ENCODE results near the gene STPG2.
"Not testable (repeated sequence)": the region's sequence is repeated elsewhere in the genome, so short reads cannot be mapped to it uniquely, and the experiment has no call there.

The STPG2 gene

GRCh38 chr4:97633831-97634230, 509.4 kb downstream of the STPG2 start:
- DNase-seq (ENCODE audit: low read depth): not testable (repeated sequence)

- DNase-seq (ENCODE audit: low read depth): no peak
Measured at GRCh38 chr4:97627750-97628149, 515.5 kb downstream of the STPG2 start.

GRCh38 chr4:97624204-97624603, 519.1 kb downstream of the STPG2 start:
- no peak for DNase-seq (ENCODE audit: low read depth)

- DNase-seq (ENCODE audit: low read depth): no peak
Measured at GRCh38 chr4:97605932-97606331, 537.3 kb downstream of the STPG2 start.

- DNase-seq (ENCODE audit: low read depth): no peak
Measured at GRCh38 chr4:97593248-97593647, 550.0 kb downstream of the STPG2 start.

- DNase-seq (ENCODE audit: low read depth): no peak
Measured at GRCh38 chr4:97590266-97590665, 553.0 kb downstream of the STPG2 start.

- DNase-seq (ENCODE audit: low read depth): no peak
Measured at GRCh38 chr4:97589481-97590196, 553.6 kb downstream of the STPG2 start.

- DNase-seq (ENCODE audit: low read depth): no peak
Measured at GRCh38 chr4:97587912-97588311, 555.4 kb downstream of the STPG2 start.

GRCh38 chr4:97585274-97585673, 558.0 kb downstream of the STPG2 start:
- no peak for DNase-seq (ENCODE audit: low read depth)

GRCh38 chr4:97582890-97583289, 560.4 kb downstream of the STPG2 start:
- no peak for DNase-seq (ENCODE audit: low read depth)

GRCh38 chr4:97577004-97577403, 566.3 kb downstream of the STPG2 start:
- no peak for DNase-seq (ENCODE audit: low read depth)

- no peak for DNase-seq (ENCODE audit: low read depth)
Measured at GRCh38 chr4:97560009-97560408, 583.3 kb downstream of the STPG2 start.

GRCh38 chr4:97558204-97558778, 585.0 kb downstream of the STPG2 start:
- no peak for DNase-seq (ENCODE audit: low read depth)

- DNase-seq (ENCODE audit: low read depth): not testable (repeated sequence)
Measured at GRCh38 chr4:97550637-97551036, 592.6 kb downstream of the STPG2 start.

- DNase-seq (ENCODE audit: low read depth): no peak
Measured at GRCh38 chr4:97548943-97549583, 594.2 kb downstream of the STPG2 start.

- no peak for DNase-seq (ENCODE audit: low read depth)
Measured at GRCh38 chr4:97548186-97548585, 595.1 kb downstream of the STPG2 start.

- DNase-seq (ENCODE audit: low read depth): no peak
Measured at GRCh38 chr4:97531351-97531750, 611.9 kb downstream of the STPG2 start.

- no peak for DNase-seq (ENCODE audit: low read depth)
Measured at GRCh38 chr4:97530676-97531075, 612.6 kb downstream of the STPG2 start.

GRCh38 chr4:97525236-97525635, 618.0 kb downstream of the STPG2 start:
- no peak for DNase-seq (ENCODE audit: low read depth)

GRCh38 chr4:97517939-97518338, 625.3 kb downstream of the STPG2 start:
- no peak for DNase-seq (ENCODE audit: low read depth)

GRCh38 chr4:97513917-97514316, 629.4 kb downstream of the STPG2 start:
- DNase-seq (ENCODE audit: low read depth): no peak

Measured in activated T-cell treated with anti-CD3 and anti-CD28 coated beads for 48 hours (primary cell).